Nephron (organoid): ENCODE results near the gene SDK2.
A peak's percentile ranks its signal among the peaks of the same experiment; 100 is the strongest.

Experiments
- H3K27ac Mint-ChIP-seq, 3 experiments: 2 replicates each; pipeline ENCODE4 v1.8.0; 2020; ENCODE audit warnings: mixed read lengths in 3 of 3, mild to moderate bottlenecking in 2 of 3, moderate library complexity in 1 of 3
- H3K27me3 Mint-ChIP-seq: 2 replicates; pipeline ENCODE4 v1.8.0; 2021; ENCODE audit warnings: low read depth, mild to moderate bottlenecking, moderate library complexity, mixed read lengths
- H3K36me3 Mint-ChIP-seq: 2 replicates; pipeline ENCODE4 v1.8.0; 2020; ENCODE audit warnings: low read depth, mixed read lengths
- H3K4me1 Mint-ChIP-seq: 2 replicates; pipeline ENCODE4 v1.8.0; 2020; ENCODE audit warnings: mixed read lengths
- H3K4me3 Mint-ChIP-seq, 3 experiments: 2 replicates each; pipeline ENCODE4 v1.8.0; 2020; ENCODE audit warnings: mild to moderate bottlenecking in 3 of 3, mixed read lengths in 3 of 3, moderate library complexity in 2 of 3
- H3K9me3 Mint-ChIP-seq: 2 replicates; pipeline ENCODE4 v1.8.0; 2020; ENCODE audit warnings: mixed read lengths
- CTCF ChIP-seq, 3 experiments: fragments of 200-600 bp; sonication (generic); IDR thresholded peaks; one replicate each; pipeline ENCODE4 v1.5.0; 2021; ENCODE audit warnings: antibody characterized with exemption in 3 of 3; ENCODE audit not compliant: unreplicated experiment in 3 of 3

Gene SDK2

GRCh38 chr17:73658821-73659515, 14.7 kb upstream of the SDK2 start:
- H3K4me3 Mint-ChIP-seq: no peak overlapping the region
- H3K27ac Mint-ChIP-seq: no peak overlapping the region
- no peaks in the 10 kb centered on the region for H3K4me1 Mint-ChIP-seq
- peaks cover 10% of the 10 kb centered on the region for H3K9me3 Mint-ChIP-seq
- TF ChIP-seq CTCF (IDR thresholded peaks at IDR 0.05; ENCODE audit: unreplicated experiment in 3 of 3): no peak
- peaks cover 30% of the 10 kb centered on the region for H3K27me3 Mint-ChIP-seq
- H3K36me3 Mint-ChIP-seq: peaks cover 5% of the 10 kb centered on the region

- H3K9me3 Mint-ChIP-seq: peaks cover 17% of the 10 kb centered on the region
- TF ChIP-seq CTCF (IDR thresholded peaks at IDR 0.05; ENCODE audit: unreplicated experiment in 3 of 3): peak; percentile 45 to 64 (median 53)
- H3K4me3 Mint-ChIP-seq: no peak overlapping the region
- no peaks in the 10 kb centered on the region for H3K4me1 Mint-ChIP-seq
- no peak overlapping the region for H3K27ac Mint-ChIP-seq
- peaks cover 5% of the 10 kb centered on the region for H3K36me3 Mint-ChIP-seq
- peaks cover 30% of the 10 kb centered on the region for H3K27me3 Mint-ChIP-seq
These were observed 13.3 kb upstream of the SDK2 start for GRCh38 chr17:73657473-73658116.

DNA sequence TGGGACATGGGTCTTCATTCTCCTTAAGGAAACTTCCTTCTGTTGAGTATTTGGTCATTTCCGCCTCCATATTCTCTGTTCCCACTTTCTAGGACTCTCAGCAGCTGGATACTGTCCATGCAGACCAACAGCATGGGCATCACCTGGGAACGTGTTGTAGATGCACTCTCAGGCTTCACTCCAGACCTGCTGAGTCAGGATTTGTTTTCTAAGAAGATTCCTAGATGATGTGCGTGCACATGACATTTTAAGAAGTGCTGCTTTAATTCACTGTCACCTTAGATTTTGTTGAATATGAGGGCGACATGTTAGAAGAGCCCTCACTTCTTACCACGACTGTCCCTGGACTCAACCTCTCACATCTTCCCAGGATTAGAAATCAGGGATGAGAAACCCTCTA, 10.0 kb upstream of the SDK2 start:
- Mint-ChIP-seq H3K27me3 (peaks cover 39% of the 10 kb centered on the region), H3K9me3 (peaks cover 17% of the 10 kb centered on the region), H3K4me3 (no peak overlapping the region), H3K36me3 (peaks cover 5% of the 10 kb centered on the region), H3K4me1 (no peaks in the 10 kb centered on the region), H3K27ac (no peak overlapping the region)
- no peak for TF ChIP-seq CTCF (IDR thresholded peaks at IDR 0.05; ENCODE audit: unreplicated experiment in 3 of 3)

DNA sequence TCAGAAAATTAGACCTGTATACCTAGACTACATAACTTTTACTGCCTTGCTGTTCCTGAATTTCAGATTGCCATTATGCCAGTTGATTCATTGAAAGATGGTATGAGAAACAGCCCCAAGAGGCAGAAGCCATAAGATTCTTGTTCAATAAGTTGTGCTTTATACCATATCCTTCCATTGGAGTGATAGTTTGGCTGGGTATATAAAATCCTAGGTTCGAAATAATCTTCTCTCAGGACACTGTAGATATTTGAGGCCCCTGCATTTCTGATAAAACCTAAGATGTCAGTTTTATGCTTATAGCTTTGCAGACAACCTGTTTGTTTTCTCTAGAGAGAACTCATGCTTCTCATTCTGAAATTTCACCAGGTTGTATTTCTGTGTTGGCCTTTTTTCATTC, 9.6 kb upstream of the SDK2 start:
- peaks cover 41% of the 10 kb centered on the region for H3K27me3 Mint-ChIP-seq
- TF ChIP-seq CTCF (IDR thresholded peaks at IDR 0.05; ENCODE audit: unreplicated experiment in 3 of 3): no peak
- peaks cover 5% of the 10 kb centered on the region for H3K36me3 Mint-ChIP-seq
- no peaks in the 10 kb centered on the region for H3K4me1 Mint-ChIP-seq
- H3K27ac Mint-ChIP-seq: no peak overlapping the region
- no peak overlapping the region for H3K4me3 Mint-ChIP-seq
- peaks cover 17% of the 10 kb centered on the region for H3K9me3 Mint-ChIP-seq

GRCh38 chr17:73652886-73653480, 8.7 kb upstream of the SDK2 start:
- H3K36me3 Mint-ChIP-seq: peaks cover 5% of the 10 kb centered on the region
- no peak overlapping the region for H3K27ac Mint-ChIP-seq
- H3K4me1 Mint-ChIP-seq: peaks cover 2% of the 10 kb centered on the region
- H3K27me3 Mint-ChIP-seq: peaks cover 43% of the 10 kb centered on the region
- TF ChIP-seq CTCF (IDR thresholded peaks at IDR 0.05; ENCODE audit: unreplicated experiment in 3 of 3): no peak
- H3K4me3 Mint-ChIP-seq: no peak overlapping the region
- peaks cover 17% of the 10 kb centered on the region for H3K9me3 Mint-ChIP-seq
